RPMI7951 (cell line): ENCODE results near the gene ZIC1. TPM values are rescaled to one million over a fixed set of nuclear protein-coding genes. Genes with fewer than 3 reads are reported as not detected.
A peak's percentile ranks its signal among the peaks of the same experiment; 100 is the strongest.

ENCODE experiments used
- DNase-seq: peaks from one replicate; pipeline ENCODE4 v3.0.0-alpha.2; 2012; ENCODE audit warnings: low read depth
- total RNA-seq: library from RNA; depleted of rRNA; stranded (reverse); fragments of >200 nt; shearing (Covaris generic); gene quantifications from 2 replicates; pipeline ENCODE4 v1.2.3, GENCODE V29; 2014

ZIC1 gene
- total RNA-seq, 1 experiment from 2014 or later, result 12.1 TPM

DNA sequence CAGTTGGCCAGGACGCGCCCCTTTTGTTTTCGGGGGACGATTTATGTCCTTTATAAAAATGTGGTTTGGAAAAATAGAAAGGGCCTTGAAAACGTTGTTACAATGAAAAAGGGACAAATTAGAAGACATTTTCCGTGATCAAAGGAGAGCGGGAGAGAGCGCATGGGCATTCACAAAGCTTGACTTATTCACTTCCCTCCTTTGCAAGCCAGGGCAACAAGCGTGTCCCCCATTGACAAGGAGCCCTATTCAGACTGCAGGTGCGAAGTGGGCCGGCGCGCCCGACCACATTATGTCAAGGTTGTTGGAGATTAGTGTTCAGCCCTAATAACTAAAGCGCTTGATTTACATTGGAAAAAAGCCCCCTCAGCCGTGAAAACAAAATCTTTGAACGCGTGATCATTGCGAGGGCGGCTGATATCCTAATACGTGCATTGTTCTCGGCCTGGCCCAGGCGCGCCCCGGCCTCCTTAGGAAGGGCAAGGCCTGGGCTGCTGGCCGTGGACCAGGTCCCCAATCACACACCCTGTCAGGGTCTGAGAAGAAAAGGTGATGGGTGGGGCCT, 28.7 kb upstream of the ZIC1 start:
- no peak for DNase-seq

DNA sequence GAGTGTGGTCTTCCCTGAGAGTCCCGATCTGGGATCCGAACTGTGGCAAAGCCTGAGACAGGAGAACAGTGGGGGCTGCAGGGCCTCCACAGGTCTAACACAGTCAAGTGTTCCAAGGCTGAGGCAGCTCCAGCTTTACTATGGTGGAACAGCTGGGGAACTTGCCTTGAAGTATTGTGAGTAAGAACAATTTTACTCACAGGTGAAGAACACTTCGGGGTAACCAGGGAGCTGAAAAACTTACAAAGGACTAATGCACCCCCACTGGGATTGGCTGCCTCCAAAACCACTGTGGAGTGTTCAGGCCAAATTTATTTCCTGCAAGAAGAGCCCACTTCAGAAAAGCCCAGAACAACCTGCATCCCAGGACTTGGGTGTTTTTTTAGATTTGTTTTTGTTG, 28.2 kb upstream of the ZIC1 start:
- DNase-seq, result no peak

DNA sequence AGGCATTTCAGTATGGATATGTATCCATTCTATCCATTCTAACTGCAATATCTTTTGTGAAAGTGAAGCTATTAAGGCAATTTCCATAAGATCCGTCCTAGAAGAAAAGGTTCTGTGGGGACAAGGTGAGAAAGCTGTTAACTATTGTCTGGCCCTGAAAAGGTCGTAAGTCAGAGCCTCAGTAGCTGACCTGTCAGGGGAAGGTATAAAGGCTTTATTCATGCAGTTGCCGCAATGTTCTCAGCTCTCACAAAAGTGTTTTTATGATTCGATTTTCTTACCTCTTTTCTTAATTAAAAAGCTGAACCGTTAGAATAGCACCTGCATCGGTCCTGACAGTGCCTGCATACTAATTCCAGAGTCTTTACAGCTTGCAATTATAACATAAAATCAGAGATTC, 27.6 kb upstream of the ZIC1 start:
- DNase-seq, result no peak

DNA sequence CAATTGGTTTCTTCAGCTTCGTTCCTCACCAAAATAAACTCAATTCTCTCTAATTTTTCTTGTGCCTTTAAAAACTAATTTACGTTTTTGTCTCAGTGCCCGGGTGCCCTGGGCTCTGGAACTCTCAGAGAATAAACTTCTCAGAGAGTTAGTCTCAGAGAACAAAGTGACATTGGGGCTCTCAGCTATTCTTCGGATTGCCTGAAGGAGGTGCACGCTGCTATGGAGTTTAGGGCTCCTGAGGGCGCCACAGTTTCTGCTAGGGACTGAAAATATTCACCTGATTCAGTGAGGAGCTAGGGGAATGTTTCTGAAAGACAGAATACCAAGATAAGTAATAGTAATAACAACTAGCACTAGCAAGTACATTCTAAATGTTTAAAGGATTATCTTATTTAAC, 25.5 kb upstream of the ZIC1 start:
- no peak for DNase-seq

DNA sequence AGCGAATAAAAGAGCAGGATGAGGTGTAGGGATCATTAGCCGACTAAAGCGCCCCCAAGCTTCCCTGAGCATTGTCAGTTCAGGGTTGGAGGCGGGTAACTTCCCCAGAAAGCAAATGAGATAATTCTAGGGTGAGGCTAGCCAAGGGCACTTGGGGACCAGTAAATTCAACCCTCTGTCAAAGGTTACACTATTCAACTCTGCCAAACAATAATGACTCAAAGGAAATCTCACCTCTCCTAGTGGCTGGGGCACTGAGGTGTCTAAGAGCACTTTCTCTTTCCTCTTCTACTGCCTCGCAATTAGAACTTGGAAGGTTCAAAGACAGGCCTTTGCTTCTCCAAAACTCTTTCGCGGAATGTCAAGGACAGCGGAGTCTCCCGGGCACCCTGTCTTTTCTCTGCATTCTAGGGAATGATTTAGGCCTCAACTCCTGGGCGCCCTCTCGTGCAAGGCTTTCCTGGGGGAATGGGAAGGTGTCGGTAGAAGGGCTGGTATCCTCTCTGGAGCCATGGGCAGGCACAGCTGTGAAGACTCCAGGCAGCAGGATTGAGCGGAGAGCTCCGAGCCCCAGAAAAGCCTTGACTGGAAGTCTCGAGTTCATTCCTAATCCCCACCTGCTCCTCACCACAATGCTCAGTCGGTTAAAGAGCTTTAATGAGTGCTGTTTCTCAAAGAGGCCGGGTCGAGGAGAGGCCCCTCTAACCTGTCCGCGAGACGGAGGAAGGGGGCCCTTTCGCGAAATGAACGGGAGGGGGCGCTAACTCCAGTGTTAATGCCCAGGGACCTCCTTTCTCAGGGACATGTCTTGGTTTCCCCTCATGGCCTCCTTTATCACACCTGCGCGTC, 24.7 kb upstream of the ZIC1 start:
- no peak for DNase-seq

DNA sequence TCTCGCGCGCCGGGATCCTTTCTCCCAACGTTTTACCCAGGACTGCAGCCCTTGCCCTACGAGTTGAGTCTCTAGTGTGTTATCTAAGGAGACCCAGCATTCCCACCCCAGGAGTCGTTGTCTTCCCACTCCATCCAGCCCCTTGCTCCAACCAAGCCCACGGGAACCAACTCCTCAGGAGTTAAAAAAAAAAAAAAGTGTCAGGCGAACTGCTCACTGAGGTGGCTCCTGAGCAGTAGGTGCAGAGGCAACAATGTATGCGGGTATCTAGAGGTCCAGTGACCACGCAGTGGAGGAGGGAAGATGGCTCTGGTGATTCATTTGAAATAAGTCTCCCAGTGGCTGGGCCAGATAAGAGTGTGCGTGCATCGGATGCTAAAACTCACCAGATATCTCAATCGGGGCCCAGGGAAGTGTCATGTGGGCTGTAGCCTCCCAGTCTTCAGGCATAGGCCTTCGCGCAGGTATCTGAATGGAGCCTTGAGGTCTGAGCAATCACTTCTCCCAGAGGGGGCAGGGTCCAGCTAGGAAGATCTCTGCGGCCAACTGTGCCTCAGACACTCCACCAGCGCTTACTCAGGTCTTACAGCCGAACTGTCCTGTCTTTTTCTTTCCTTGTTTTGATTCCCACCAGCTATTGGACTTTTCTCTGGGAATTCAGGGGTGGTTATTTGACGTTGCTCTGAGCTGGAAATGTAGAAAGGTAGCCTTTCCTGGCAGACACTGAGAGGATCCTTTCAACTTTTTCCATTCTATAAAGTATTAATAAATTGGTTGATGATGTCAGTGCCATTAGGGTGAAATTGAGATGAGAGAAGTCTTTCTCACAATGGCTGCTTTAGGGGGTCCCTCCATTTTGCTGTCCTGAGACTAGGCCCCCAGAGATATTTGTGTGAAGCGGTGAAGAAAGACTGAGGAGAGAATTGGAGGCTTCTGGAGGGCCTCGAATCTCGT, 23.8 kb upstream of the ZIC1 start:
- DNase-seq, result no peak

DNA sequence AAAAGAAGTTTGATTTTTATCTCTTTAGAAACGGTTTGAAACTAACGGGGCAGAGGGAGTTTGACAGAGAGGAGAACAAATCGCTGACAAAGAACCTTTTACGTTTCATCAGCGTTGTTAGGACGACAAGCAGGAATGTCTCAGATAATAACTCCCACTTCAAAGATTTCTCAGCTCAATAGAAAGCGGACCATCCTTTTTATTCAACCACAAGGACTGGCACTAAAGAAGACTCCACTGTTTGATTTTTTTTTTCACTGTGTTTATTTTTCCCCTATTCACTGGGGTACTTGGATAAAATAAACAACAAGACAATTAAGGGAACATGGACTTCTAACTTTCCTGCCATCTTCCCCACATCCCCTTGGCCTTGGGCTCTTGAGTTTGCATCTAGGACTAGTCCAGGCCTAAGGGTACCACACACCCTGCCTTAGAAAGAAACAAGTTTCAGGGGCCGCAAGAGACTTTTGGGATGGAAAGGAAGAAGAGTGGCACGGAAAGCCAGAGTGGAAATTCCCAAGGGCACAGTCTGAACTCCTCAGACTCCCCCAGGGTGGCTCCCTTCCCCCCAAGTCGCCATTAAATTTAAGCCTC, 21.8 kb upstream of the ZIC1 start:
- DNase-seq, result no peak

DNA sequence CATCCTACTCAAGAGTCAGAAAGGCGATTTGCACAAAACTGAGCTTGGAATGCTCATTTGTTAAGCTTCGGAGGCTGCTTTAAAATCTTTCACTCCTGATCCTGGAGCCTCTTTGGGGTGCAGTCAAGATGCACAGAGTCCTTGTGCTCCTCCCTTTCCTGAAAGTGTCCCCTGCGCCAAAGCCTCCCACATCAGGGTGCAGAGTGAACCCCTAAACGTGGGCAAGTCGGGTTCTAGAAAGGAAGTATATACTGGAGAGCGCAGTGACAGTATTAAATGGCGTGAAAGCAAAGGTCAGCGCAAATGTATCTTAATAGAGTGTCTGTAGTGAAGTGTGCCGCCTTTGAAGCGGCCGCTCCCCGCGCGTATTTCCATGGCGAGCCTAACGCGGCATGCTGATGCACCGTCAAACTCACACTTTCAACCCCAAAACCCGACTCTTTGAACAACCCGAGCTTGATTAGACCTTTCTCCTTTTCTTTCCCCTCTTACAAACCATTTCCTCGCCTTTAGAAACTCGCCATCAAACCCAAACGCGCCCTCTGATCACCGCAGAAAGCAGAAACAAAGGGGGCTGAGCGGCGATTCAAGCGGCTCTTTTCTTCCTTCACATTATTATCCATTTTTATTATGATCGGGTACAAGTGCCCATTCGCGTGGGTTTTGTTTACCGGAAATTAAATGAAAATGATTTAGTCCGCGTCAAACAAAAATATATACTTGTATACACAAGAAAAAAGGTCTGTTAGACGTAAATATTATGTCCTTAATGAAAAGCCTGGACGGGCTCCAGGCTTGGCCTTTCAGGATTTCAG, 21.1 kb upstream of the ZIC1 start:
- no peak for DNase-seq

DNA sequence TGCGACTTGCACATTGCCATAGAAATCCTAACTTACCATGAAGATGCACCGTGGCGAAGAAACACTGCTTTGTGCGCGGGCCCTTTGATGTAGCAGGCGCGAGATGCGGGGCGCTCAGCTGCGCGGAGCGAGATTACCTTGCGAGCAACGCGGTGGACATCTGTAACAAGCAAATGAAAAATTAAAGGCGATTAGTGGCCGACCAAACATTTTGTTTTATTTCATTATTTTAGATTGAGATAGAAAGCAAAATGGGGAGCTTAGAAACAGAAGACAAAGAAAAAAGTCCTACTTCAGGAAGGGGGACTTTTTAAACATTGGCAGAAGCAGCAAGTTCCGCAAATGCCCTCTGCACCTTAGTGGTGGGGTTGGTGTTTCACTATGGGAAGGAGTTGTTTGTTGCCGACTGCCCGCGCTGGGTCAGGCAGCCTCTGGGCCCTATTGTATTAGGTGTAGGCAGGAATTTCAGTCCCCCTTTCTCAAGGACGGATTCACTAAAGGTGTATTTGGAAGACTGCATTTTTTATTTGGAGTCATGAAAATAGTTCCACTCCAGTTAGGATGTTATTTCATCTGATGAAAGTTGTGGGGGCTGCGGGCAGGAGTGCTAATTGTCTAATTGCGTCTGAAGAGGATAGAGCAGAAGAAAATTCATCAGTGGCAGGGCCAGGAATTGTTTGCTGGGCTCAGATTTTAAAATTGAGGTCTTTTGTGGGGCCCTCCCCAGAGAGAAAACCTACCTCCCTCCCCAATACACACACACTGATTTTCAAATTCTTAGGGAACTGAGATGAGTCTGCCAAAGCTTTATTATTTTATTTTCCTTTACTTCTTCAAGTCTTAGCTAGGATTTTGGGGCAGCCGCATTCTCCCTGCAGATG, 20.2 kb upstream of the ZIC1 start:
- no peak for DNase-seq

DNA sequence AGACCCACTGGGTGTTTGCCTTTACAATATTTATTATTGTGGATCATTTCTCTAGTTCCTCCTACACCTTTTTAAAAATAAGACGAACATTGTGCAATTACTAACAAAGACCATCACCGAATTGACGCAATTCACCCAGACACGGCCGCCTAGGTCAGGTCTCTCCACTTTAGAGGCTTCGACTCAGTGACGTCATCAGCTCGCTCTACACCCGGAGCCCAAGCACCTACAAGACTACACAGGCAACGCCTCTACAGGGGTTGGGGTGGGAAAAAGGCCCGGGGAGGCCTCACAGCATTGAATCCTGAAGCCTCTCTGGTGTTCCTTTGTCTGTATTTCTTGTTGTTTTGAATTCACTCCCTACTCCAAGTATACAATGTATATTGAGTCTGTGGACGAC, 19.4 kb upstream of the ZIC1 start:
- DNase-seq, result no peak

DNA sequence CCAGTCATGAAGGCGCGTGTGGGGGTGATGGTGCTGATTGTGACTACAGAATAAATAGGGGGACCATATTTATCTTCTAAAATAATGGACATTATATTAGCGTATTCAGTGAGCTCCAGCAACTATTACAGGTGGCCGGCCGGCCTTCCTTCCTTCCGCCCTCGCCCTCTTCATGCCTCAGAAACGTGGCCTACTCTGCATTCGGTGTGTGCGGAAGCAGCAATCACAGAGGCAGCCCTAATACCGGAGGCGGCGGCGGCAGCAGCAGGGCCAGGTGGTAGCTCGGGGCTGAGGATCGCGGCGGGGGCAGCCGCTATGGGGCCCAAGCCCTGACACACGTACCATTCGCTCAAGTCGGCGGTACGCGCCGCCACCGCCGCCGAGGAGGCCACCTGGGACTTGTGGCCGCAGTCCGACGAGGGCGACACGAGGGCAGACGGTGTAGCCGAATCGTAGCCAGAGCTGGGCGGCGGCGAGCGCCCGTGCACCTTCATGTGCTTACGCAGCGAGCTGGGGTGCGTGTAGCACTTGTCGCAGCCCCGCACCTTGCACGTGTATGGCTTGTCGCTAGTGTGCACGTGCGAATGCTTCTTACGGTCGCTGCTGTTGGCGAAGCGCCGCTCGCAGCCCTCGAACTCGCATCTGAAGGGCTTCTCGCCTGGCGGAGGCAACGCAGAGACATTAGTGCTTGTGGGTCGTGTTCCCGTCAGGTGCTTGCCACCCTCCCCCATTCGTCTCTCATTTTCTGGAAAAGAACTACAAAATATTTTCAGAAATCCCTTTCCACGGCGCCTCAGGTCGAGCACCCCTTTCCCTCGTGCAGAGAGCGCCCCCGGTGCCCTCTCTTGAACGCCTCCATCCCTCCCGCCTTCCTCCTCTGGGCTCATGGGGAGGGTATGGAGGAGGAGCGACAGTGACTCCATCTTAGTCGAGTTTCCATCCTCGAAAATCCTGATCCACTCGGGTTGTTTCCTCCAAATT, 18.3 kb upstream of the ZIC1 start:
- DNase-seq, result no peak

DNA sequence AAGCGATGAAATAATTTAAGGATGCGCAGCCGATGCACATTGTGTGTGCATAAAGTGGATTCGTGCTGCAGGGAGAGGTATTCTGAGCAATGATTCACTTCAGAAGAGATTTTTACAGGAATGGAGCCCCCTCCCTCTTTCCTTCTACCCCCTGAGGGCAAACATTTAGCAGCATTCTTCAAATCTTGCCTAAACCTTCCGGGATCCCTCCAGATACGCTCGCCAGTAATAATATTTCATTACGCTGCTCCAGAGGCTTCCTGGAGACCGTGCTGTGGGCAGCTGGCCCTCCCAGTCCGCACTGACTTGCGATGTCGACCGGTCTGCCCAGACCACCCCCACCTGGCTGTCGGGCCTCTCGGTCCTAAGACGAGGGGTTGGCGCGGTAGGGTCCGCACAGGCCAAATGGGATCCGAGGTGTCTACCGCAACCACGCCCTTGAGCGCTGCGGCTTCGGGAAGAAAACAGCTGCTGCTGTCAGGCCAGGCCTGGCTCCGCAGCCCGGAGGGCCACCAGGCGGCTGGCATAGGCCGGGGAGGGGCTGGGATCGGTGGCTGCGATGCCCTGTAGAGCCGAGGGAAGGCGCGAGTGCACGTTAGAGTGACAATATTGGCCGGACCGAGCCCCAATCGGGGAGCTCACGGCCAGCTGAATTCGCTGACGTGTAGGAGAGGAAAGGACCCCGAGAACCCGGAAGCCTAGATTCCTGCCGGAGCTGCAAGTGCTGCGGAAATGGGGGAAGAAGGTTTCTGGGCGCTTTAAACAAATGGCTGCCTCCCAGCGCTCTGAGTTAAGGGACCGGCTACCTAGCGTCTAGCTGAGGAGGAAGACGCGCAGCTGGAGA, 17.2 kb upstream of the ZIC1 start:
- DNase-seq, result peak; percentile 93

DNA sequence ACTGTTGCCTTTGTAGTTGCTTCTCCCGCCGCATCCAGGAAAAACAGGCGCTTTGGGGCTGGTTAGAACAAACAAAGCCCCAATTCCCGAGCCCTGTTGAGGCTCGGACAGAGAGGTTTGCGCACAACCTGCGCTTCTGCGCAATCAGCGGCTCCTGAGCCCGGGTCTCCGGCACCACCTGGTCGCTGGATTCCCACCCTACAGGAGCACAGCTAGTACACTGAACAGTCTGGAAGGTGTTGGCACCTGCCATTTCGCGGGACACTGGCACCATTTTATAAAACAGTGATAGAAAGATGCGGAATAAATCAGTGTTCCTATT, 16.6 kb upstream of the ZIC1 start:
- no peak for DNase-seq

DNA sequence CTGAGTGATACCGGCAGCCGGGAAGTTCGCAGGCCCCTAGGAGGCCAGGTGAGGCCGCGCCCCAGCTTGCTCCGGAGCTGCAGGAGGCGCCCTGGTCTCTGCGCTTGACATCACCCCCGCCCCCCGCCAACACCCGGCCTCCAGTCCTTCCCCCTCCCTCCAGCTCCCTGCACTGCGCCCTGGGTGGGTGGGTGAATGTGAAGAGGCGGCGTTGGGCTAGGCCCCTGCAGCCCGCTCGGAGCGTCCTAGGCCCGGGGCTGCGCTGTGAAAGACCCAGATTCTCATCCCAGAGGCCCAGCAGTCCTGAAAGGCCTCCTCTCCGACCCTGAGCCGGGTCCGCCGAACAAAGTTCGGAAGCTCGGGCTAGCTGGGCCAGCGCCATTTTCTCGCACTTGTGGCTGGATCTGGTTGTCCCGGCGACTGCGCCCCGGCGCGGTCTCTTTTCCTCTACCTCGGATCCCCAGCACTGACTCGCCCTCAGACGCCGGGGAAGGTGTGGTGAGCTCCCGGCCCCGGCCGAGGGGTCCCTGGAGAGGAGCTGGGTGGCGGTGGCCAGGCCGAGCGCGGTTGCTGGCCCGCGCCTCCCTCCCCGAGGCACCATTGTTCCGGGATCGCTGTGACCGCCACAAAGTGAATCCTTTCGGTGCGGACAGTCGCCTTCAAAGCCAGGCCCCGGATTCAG, 15.8 kb upstream of the ZIC1 start:
- peak; percentile 78 for DNase-seq

DNA sequence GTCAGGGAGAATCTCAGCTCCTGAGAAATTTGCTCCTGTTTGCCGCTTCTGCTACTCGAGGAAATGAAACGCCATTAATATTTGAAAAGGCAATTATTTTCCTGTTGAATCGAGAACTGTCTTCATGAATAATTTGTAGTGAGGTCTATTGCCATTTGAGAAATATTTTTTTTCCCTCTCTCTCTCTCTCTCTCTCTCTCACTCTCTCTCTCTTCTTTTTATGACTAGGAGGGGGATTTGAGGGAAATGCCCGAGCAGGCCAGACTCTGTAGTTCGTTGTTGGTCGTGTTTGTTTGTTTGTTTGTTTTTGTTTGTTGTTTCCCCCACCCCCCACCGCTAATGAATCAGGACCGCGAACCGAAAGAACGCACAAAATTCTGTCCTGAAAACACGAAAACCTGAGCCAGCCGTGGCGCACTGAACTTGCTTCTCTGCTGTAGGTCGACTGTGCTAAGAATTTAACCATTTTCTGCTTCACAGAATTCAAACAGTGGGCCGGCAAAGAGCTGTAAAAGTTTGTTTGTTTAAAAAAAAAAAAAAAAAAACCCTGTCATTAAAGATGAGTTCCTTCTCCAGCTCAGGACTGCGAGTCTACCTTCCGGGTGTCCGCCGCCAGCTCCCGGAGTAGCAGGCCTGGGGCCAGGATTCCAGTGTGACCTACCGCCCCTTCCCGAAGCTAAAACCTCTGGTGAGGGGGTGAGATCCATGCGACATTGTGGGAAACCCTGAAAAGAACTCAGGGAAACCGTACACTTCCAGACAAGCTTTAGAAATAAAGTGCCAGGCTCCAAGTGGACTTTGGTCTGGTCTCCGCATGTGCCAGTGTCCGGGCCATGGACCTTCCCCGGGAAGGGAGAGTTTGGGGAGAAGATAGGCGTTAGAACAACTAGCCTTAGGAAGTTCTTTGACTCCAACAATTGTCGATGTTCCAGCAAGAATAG, 15.0 kb upstream of the ZIC1 start:
- DNase-seq, result peak; percentile 53

DNA sequence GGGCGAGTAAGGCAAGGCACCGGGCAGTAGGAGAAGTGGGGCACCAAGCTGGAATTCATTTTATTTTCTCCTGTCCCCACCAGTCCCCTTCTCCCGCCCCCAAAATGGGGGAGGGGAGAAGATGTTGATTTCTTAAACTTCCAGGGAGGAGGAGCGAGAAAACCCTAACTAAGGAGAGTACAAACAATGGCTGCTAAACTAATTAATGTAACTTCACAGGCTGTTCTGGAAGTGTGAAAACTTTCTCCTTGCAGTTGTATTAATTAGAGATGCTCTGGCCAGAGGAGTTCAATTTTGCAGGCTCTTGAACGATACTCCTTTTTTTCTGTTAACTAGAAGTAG, 14.3 kb upstream of the ZIC1 start:
- DNase-seq, result no peak
